Inferior parietal cortex (tissue), 1 donor: ENCODE results near the gene CACNA1B.
"Not testable (repeated sequence)": the region's sequence is repeated elsewhere in the genome, so short reads cannot be mapped to it uniquely, and the experiment has no call there.

Experiments used
- DNase-seq: peaks from one replicate; pipeline ENCODE4 v3.0.0-alpha.2; 2016; ENCODE audit errors: extremely low spot score

Gene CACNA1B

GRCh38 chr9:137877506-137878122 lies at the start of gene CACNA1B:
Gene CACNA1B (plus strand): TSS chr9:137877782. CDS start chr9:137877934, 152 bp downstream.
- DNase-seq, result not testable (repeated sequence)

GRCh38 chr9:137827908-137828526 lies 49.6 kb upstream of the CACNA1B start:
- no peak for DNase-seq

GRCh38 chr9:137828527-137829259 lies 48.9 kb upstream of the CACNA1B start:
- DNase-seq, result peak; percentile 15

- no peak for DNase-seq
Measured at GRCh38 chr9:137829260-137829996, 48.2 kb upstream of the CACNA1B start.

GRCh38 chr9:137832191-137832700 lies 45.3 kb upstream of the CACNA1B start:
- DNase-seq, result no peak

GRCh38 chr9:137832830-137833590 lies 44.6 kb upstream of the CACNA1B start:
- no peak for DNase-seq

GRCh38 chr9:137833721-137834613 lies 43.6 kb upstream of the CACNA1B start:
- no peak for DNase-seq

GRCh38 chr9:137834846-137835546 lies 42.6 kb upstream of the CACNA1B start:
- no peak for DNase-seq

GRCh38 chr9:137836151-137836830 lies 41.3 kb upstream of the CACNA1B start:
- no peak for DNase-seq

- DNase-seq, result no peak
Measured at GRCh38 chr9:137836831-137837241, 40.7 kb upstream of the CACNA1B start.

GRCh38 chr9:137837345-137838278 lies 40.0 kb upstream of the CACNA1B start:
- no peak for DNase-seq

GRCh38 chr9:137838576-137838975 lies 39.0 kb upstream of the CACNA1B start:
- no peak for DNase-seq

- DNase-seq, result no peak
Measured at GRCh38 chr9:137843355-137843754, 34.2 kb upstream of the CACNA1B start.

- DNase-seq, result no peak
Measured at GRCh38 chr9:137851516-137852267, 25.9 kb upstream of the CACNA1B start.

GRCh38 chr9:137853392-137853995 lies 24.1 kb upstream of the CACNA1B start:
- DNase-seq, result no peak

GRCh38 chr9:137860361-137860760 lies 17.2 kb upstream of the CACNA1B start:
- DNase-seq, result no peak
